ENCODE measurements around the gene C16orf95.

GRCh38 chr16:87322833-87323726 lies 5.9 kb upstream of the C16orf95 start:
- TF ChIP-seq GATA2 (IDR thresholded peaks at IDR 0.05; ENCODE audit: low read depth, low read length) (no peak), GATA3 (IDR thresholded peaks at IDR 0.05; ENCODE audit: low read depth, low read length) (no peak)
